HTERT RPE-1 (cell line): Measurements from ENCODE around the gene KLHL42.

Experiments
- in situ Hi-C: fragments of 300-500 bp; cut with MboI; formaldehyde crosslinking; loops from 4 replicates; pipeline ENCODE4 v1.14.3; 2020; ENCODE audit warnings: low sequenced_read_pairs

KLHL42 gene

DNA sequence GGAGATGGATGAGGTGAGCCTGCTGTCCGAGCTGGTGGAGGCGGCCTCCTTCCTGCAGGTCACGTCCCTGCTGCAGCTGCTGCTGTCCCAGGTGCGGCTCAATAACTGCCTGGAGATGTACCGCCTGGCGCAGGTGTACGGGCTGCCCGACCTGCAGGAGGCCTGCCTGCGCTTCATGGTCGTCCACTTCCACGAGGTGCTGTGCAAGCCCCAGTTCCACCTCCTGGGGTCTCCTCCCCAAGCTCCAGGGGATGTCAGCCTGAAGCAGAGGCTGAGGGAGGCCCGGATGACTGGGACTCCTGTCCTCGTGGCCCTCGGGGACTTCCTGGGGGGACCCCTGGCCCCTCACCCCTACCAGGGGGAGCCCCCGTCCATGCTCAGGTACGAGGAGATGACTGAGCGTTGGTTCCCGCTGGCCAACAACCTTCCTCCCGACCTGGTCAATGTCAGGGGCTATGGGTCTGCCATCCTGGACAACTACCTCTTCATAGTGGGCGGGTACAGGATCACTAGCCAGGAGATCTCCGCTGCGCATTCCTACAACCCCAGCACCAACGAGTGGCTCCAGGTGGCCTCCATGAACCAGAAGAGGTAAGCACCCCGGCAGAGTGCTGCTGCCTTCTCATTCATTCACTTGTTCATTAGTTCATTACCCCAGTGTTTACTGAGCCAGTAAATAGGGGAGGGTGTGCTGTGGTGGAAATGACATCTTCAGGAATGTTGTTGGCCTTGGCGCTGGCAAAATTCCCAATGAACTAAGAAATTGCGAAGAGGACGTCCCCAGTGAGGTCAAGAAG lies 777 bp downstream of the KLHL42 start:
- in situ Hi-C loops = no loop called here

DNA sequence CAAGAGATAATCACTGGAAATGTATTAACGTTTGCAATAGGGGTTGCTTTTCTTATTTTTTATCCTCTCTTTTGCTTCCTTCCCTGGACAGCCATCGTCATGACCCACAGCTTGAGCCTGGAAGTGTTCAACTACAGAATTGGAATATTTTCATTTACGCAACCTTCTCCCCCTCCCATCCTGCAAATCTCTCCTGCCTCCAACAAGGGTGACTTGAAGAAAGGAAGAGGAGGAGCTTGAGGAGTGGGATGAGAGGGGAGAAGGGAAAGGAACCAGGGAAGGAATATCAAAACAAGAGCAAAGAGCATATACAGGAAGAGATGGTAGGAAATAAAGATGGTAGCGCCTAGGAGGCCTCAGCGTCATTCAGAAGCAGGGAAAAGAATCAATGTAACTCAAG lies 1.6 kb downstream of the KLHL42 start:
- in situ Hi-C loops = no loop called here

DNA sequence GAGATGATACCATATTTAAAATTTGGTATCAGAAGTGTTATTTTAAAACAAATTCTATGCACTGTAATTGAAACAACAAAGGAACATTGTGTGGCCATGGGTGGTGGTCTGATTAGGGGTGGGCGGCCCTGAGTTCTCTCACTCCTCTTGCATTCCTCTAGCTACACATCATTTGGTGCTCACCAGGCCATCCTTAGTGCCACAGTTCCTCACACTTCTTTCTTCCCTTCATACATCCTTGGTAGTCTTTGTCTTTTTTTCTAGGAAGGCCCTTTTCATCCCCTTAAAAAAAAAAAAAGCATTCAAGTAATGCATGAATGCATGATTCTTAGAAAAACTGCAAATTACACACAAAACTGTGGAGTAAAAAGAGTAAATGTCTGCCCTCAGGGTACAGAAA lies 2.4 kb downstream of the KLHL42 start:
- in situ Hi-C loops = no loop called here

DNA sequence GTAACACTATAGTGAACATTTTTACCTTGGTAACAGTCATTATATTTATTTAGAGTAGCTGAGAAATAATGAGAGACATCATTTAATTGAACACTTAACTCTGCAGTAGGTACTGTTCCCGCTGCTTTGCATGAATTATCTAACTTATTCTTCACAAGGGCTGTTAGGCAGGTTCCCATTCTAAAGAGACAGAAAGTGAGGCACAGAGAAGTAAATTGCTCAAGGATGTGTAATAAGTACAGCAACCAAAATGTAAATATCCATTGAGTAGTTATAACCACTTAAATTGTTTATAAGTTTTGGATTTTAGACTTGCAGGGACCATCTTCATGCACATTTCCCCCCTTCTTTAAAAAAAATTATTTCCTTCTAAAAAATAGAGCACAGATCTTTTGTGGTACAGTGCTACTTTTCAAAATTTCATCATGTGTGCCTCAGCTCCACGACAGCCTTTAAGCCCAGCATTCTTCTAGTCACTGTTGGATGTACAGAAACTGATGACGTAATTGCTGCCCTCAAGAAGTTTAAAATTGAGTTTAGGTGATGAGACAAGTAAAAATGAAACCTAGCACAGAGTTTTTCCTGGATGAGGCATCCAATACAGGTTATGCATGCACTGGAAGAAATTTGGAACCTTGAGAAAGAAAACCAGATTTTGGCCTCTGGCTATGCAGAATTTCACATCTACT lies 6.0 kb downstream of the KLHL42 start:
- in situ Hi-C loops = no loop called here

DNA sequence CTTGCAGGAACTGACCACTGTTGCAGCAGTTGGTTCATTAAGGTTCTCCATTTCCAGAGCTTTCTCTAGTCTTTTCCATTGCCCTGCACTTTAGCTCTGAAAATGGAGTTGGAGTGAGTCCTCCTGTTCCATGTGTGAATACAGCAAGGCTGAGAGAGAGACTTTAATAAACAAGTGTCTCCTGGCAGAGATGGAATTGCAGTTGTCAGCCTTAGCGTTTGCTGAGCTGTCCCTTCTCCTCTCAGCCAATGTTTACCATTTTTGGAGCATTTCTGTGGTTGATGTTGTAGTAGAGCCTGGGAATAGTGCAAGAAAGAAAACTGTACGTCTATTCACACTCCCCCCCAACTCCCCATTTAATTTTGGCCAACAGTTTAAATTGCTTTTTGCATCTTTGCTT lies 7.5 kb downstream of the KLHL42 start:
- in situ Hi-C loops = no loop called here

DNA sequence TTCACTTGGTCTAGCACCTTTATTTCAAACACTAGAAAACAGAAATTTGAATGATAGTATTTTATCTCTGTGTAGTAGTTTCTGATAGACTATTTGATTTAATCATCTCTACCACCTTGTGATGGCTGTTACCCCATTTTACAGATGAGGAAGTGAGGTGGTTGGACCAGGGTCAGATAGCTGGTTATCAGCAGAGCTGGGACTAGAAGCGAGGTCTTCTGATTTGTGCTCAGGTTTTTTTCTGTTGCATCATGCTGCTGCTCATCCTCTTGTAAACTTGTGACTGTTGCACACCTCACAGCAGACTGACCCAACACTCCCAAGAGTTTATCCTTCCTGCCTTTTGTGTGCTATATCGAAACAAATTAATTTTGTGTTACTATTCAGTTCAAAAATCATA lies 10.1 kb downstream of the KLHL42 start:
- in situ Hi-C loops = no loop called here

DNA sequence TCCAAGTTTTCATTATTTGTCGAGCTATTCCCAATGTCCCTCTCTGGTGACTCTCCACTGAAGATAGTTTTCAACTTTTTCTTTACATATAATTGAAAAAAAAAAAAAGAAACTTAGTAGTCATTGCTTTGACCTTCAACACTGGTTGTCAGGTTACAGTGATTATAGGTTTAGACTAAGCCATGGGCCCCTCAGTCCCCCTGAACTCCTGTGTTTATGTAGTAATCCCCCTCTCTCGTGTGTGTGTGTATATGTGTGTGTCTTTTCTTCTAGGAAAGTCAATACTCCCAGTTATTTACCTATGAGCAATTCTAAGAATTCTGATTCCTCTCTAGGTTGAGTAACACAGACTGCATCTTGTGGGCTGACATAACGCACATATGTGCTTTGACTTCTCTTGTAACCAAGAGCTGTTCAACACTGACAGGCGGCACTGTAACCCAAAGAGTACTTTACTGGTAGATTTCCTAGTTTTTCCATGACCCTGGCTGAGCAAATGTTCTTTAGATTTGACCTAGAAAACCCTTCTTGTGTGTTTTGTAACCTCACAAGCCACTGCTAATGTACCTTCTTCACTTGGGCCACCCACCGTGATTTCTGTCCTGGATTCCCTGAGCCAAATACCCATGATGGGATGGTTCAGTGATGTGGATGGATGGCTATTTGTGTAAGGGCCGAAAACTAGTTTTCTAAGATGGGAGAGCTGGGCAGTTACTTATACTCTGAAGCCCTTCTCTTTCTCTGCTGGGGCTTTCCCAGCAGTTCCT lies 15.0 kb downstream of the KLHL42 start:
- in situ Hi-C loops = no loop called here

DNA sequence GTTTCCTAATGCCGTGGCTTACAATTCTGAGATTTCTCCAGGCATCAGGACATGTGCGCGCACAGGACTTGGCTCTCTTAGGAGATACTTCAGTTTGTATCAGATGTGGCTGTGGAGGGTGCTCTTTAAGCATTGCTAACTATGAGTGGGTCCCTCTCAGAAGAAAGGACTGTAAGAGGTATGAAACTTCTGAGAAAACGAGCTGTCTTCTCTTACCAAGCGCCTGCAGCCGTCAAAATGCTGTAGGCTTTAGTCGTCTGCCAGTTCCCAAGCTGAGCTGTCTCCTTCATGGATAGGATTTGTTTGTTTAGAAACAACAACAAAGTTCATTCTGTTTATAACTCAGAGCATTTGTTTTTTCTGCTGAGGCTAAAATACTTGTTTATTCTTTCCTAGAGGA lies 16.1 kb downstream of the KLHL42 start:
- in situ Hi-C loops = no loop called here

DNA sequence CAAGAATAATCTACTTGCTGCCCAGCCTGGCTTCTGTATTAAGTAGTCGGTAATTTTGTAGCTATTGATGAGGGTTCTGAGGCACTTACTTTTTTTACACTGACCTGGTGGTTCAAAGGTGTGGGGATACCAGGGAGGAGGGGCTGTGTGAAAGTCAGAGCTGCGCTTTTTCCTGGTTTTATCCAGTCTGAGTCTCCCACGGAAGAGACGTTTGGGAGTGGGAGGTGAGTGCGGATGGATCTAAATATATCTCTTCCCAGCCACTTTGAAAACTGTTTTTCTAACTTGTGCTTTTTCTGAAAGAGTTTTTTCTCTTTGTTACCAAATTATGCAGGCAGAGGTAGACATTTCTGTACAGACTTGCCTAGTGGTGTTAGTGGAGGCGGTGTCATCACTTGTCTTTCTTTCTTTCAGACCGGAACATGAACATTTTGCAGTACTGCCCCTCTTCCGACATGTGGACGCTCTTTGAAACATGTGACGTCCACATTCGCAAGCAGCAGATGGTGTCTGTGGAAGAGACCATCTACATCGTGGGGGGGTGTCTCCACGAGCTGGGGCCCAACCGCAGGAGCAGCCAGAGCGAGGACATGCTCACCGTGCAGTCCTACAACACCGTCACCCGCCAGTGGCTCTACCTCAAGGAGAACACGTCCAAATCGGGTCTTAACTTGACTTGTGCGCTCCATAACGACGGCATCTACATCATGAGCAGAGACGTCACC lies 17.4 kb downstream of the KLHL42 start:
- in situ Hi-C loops = no loop called here

DNA sequence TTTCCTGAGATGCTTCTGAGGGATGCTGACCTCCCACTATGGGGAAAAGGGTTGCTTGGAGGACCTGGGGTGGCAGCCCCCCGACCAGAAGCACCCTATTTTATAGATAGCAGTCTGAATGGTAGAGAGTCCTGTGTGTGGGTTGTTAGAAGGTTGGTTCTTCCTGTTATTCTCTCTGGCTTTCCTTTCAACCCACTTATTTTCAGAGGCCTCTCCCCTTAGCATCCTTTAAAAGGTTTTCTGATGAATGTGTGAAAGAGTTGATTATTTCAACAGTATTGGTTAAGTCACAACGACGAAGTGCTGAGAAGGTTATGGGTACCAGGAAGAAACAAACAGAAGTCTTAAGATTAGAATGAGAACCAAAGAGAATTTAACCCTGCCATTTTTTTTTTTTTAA lies 20.8 kb downstream of the KLHL42 start:
- in situ Hi-C loops = no loop called here

DNA sequence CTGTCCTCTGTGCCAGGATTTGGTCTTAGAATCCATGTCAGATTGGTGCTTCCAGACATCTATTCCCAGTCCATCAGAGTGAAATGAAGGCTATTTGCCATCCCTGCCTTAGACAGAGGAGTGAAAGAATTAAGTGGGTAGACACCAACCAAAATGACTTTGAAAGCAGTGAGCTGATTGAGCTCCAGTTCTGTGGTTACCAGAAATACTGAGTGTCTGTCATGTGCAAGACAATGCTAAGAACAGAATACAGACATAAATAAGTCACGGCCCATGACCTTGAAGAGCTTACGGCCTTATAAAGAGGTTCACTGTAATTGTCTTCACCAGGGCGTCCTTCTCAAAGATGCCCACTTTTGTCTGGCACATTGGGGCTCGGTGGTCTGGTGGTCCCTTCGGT lies 21.6 kb downstream of the KLHL42 start:
- in situ Hi-C loops = no loop called here

DNA sequence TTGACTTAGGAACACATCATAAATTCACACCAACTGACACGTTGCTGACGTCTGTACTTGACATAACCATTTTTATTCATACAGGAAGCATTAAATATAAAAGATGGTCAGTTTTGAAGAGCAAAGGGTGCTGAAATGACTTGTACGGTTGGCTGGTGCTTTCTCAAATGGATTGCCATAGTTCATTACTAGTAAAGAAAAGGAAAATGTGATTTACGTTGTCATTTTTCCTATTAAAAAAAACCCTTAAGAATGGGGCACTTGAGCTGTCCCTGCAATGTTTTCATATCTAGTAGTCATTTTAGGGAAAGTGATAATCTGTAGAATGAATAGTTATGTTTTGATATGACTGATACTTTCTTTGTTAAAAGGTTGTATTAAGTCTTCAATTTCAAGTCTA lies 22.5 kb downstream of the KLHL42 start:
- in situ Hi-C loops = no loop called here

DNA sequence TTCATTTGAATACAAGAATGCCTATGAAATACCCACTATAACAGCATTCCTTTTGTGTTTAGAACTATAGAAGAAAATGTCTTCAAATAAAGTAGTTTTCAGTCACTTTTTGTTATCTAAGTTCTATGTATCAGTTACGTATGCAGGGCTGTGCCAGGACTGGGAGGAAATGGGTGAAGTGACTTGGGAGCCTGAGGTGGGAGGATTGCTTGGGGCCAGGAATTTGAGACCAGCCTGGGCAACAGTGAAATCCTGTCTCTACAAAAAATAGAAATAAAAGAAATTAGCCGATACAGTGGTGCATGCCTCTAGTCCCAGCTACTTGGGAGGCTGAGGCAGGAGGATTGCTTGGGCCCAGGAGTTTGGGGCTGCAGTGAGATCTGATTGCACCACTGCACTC lies 22.9 kb downstream of the KLHL42 start:
- in situ Hi-C loops = no loop called here

DNA sequence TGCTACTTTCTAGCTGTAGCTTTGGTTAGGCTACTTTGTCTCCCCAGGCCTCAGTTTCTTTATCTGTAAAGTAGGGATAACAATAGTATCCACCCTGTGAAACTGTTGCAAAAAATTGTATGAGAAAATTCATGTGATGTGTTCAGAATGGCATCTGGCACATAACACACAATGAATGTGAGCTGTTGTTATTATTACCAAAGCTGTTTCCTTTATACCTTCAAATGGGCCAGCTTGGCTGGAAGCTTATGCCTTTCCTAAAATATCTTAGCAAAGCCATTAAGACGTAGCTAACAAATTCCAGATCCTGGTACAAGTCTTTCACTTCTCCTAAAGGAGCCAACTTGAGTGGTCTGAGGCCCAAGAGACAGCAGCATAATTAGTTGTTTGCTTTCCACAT lies 25.2 kb downstream of the KLHL42 start:
- in situ Hi-C loops = no loop called here

DNA sequence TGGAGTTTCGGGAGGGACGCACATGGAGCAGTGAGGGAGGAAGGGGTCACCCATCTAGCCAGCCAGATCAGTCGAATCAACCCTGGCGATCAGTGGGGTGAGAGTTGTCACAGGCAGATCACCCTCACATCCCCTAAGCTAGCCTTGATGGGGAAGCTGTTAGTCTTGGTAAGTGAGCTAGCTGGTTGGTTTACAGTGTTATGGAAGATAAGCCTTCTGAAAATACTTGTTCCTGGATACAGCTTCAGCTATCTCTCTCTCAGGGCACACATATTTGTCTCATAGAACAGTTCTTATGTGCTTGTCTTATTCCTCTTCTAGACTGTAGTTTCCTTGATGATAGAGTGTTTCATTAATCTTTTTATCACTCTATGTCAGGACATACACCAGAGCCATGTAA lies 26.2 kb downstream of the KLHL42 start:
- in situ Hi-C loops = no loop called here

DNA sequence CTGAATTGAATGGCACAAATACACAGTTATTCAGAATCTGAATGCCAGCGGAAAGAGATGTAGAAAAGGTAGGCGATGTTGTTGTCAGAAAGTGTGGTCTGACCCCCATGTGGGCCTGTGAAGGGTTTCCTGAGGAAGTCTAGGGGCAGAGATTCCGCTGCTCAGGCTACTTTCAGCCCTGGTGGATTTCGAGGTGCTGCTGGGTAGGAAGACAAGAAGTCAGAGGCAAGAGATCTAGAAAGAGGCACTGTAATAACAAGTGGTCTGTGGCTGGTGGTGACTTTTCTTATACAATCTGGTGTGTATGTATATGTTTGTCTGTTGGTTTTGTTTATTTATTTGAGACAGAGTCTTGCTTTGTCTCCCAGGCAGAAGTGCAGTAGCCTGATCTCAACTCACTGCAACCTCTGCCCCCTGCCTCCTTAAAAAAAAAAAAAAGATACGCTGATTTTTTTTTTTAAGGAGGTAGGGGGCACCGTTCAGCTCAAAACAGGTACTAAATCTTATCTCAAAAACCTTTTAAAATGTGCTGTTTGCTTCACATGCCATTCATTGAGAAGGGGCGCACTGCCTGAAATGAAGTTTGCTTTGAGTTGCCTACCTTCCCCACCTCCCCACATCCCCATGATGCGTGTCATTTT lies 27.1 kb downstream of the KLHL42 start:
- in situ Hi-C loops = no loop called here

DNA sequence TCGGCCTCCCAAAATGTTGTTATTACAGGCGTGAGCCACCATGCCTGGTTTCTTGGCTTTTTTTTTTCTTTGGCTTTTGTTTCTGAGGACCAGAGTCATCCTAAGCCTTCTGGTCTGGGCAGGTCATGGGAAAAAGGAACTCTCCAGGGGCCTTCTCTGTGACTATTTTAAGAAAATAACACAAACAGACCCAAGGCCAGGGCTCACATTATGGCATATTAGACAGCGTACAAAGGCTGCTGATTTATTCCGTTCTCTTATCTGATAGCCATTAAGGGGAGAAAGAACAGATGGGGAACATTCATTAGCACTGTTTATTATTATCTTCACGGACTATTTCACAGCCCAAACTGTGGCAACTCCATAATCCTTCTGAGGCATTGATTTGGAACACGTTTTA lies 28.8 kb downstream of the KLHL42 start:
- in situ Hi-C loops = no loop called here

DNA sequence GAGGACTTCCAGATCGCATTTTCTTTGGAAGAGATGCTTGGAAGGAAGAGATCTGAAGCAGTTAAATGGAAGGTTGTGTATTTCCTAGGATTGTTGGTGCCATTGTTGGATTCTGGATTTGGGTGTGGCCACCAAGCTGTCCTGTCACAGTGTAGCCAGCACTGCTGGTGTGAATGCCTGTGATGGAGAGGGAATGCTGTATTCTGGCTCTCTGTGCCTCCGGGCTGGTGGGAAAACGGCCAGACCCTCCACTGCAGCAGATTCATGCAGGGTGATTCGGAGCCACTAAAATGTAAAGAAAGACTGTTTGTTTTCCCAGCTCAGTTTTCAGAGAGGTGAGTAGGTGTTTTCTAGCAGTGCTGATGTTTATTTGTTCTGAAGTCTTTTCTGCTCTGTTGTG lies 30.7 kb downstream of the KLHL42 start:
- in situ Hi-C loops = no loop called here

DNA sequence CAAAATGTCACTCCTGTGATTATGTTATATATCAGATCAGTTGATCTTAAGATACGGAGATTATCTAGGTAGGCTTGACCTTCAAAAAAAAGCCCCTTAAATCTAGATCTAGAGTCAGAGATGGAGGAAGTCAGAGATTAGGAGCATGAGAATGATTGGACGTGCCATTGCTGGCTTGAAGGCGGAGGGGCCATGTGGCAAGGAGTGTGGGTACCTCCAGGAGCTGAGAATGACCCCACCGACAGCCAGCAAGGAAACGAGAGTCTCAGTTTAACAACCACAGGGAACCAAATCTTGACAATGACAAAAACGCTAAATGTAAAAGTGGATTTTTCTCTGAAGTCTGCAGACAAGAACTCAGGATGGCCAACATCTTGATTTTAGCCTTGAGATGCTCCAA lies 32.5 kb downstream of the KLHL42 start:
- in situ Hi-C loops = no loop called here

DNA sequence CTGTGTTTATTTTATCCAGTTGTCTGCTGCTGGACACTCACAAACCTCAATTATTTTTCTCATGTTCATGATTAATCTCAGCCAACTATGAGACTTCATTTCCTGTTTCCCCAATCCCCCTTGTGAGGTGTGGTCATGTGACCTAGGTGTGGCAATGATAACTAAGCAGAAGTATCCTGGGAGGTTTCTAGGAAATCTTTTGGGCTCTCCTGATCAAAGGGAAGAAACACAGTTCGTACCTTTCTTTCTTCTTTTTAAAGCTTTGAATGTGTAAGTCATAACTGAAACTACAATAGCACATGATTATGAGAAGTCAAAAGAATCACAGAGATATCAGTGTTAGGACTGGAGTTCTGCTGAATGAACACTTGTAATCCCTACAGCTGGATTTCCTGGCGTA lies 34.4 kb downstream of the KLHL42 start:
- in situ Hi-C loops = no loop called here
